ENCODE measurements around the gene CNPY1.

Gene CNPY1

DNA sequence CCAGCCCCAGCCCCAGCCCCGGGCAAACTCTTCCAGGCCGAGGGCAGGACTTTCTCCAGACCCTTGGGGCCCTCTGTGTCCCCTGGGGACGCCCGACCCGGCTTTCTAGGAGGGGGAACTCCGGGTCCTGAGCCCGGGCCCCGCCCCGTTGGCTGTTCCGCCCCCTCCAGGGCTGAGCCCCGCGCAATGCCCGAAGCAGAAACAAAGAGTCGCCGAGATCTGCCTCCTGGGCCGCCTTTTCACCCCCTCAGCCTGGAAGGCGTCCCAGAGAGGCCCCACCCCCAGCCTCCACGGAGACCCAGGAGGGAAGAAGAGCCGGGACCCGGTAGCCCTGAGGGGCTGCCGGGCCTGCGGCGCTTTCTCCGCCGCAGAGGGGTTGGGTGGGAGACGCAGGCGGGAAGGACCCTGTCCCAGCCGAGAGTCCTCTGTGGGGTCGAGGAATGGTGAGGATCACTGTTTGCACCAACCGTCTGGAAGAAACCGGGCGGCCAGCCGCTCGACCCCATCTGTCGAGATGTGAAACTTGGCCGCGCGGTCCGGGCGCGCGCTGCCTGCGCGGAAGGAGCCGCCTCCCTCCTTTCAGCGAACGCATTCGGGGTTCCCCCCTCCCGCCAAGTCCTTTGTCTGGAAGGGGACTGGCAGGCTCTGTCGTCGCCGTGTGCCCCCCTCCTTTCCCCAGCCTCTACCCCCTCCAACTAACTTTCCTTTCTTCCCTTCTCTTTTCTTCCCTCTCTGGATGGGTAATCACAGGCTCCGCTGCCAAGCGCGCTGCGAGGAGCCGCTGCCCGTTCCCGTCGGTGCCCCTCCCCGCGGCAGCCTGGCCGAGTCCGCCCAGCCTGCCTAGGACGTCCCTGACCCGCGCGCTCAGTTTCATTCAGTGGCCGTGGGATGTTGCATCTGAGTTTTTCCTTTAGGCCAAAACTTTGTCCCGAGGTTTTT, 78.2 kb downstream of the CNPY1 start:
- H3K9ac ChIP-seq (ENCODE audit: low read depth in 1 of 2, low read length in 2 of 2), result no peak overlapping the region
- no peaks in the 10 kb centered on the region for H3K4me1 ChIP-seq (ENCODE audit: control insufficient read depth in 2 of 2, insufficient read depth in 2 of 2, low read length in 2 of 2)
- peaks cover 75 to 80% of the 10 kb centered on the region in 2 donors for H3K27me3 ChIP-seq (ENCODE audit: control insufficient read depth in 2 of 2, insufficient read depth in 2 of 2, low read length in 2 of 2)
- H3K36me3 ChIP-seq (ENCODE audit: control insufficient read depth in 2 of 2, insufficient read depth in 2 of 2, low read length in 2 of 2), result no peaks in the 10 kb centered on the region
- no peak overlapping the region for H3K4me3 ChIP-seq (ENCODE audit: low read length in 2 of 2)
- H3K9me3 ChIP-seq (ENCODE audit: control insufficient read depth in 2 of 2, low read length in 2 of 2), result no peaks in the 10 kb centered on the region
- H3K27ac ChIP-seq (ENCODE audit: low read depth in 2 of 2, low read length in 2 of 2), result no peak overlapping the region

- H3K4me3 ChIP-seq (ENCODE audit: low read length in 2 of 2), result no peak overlapping the region
Observed at GRCh38 chr7:155466814-155467733, 79.3 kb downstream of the CNPY1 start.

GRCh38 chr7:155466142-155466813, 80.1 kb downstream of the CNPY1 start:
- Histone ChIP-seq H3K4me3 (ENCODE audit: low read length in 2 of 2) (no peak overlapping the region), H3K9ac (ENCODE audit: low read depth in 1 of 2, low read length in 2 of 2) (no peak overlapping the region), H3K27ac (ENCODE audit: low read depth in 2 of 2, low read length in 2 of 2) (no peak overlapping the region), H3K27me3 (ENCODE audit: control insufficient read depth in 2 of 2, insufficient read depth in 2 of 2, low read length in 2 of 2) (peaks cover 80 to 86% of the 10 kb centered on the region in 2 donors), H3K36me3 (ENCODE audit: control insufficient read depth in 2 of 2, insufficient read depth in 2 of 2, low read length in 2 of 2) (no peaks in the 10 kb centered on the region), H3K9me3 (ENCODE audit: control insufficient read depth in 2 of 2, low read length in 2 of 2) (no peaks in the 10 kb centered on the region), H3K4me1 (ENCODE audit: control insufficient read depth in 2 of 2, insufficient read depth in 2 of 2, low read length in 2 of 2) (no peaks in the 10 kb centered on the region)

More at GRCh38 chr7:155466814-155467733, 79.3 kb downstream of the CNPY1 start:
- H3K36me3 ChIP-seq (ENCODE audit: control insufficient read depth in 2 of 2, insufficient read depth in 2 of 2, low read length in 2 of 2), result no peaks in the 10 kb centered on the region
- peaks cover 79 to 81% of the 10 kb centered on the region in 2 donors for H3K27me3 ChIP-seq (ENCODE audit: control insufficient read depth in 2 of 2, insufficient read depth in 2 of 2, low read length in 2 of 2)
- H3K4me1 ChIP-seq (ENCODE audit: control insufficient read depth in 2 of 2, insufficient read depth in 2 of 2, low read length in 2 of 2), result no peaks in the 10 kb centered on the region
- H3K9me3 ChIP-seq (ENCODE audit: control insufficient read depth in 2 of 2, low read length in 2 of 2), result no peaks in the 10 kb centered on the region
- no peak overlapping the region for H3K9ac ChIP-seq (ENCODE audit: low read depth in 1 of 2, low read length in 2 of 2)
- H3K27ac ChIP-seq (ENCODE audit: low read depth in 2 of 2, low read length in 2 of 2), result no peak overlapping the region

DNA sequence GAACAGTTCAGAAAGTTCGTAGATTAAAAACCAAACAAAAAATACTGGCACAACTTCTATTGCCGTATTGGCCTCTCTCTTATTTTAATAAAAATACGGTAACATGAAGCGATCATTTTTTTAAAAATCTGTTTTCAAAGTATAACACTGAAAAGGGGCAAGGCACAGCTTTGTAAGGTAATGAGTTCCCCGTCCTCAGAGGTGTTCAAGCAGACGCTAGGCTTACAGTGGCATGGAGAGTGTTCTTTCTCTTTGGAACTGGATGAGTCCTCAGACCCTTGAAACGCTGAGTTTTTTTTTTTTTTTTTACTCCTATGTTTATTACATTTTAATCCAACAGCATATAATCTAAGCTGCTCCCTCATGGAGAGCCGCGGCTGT, 80.6 kb downstream of the CNPY1 start:
- H3K36me3 ChIP-seq (ENCODE audit: control insufficient read depth in 2 of 2, insufficient read depth in 2 of 2, low read length in 2 of 2), result no peaks in the 10 kb centered on the region
- no peak overlapping the region for H3K4me3 ChIP-seq (ENCODE audit: low read length in 2 of 2)
- no peak overlapping the region for H3K9ac ChIP-seq (ENCODE audit: low read depth in 1 of 2, low read length in 2 of 2)
- no peak overlapping the region for H3K27ac ChIP-seq (ENCODE audit: low read depth in 2 of 2, low read length in 2 of 2)
- no peaks in the 10 kb centered on the region for H3K9me3 ChIP-seq (ENCODE audit: control insufficient read depth in 2 of 2, low read length in 2 of 2)
- peaks cover 80 to 89% of the 10 kb centered on the region in 2 donors for H3K27me3 ChIP-seq (ENCODE audit: control insufficient read depth in 2 of 2, insufficient read depth in 2 of 2, low read length in 2 of 2)
- H3K4me1 ChIP-seq (ENCODE audit: control insufficient read depth in 2 of 2, insufficient read depth in 2 of 2, low read length in 2 of 2), result no peaks in the 10 kb centered on the region

- Histone ChIP-seq H3K4me3 (ENCODE audit: low read length in 2 of 2) (no peak overlapping the region), H3K4me1 (ENCODE audit: control insufficient read depth in 2 of 2, insufficient read depth in 2 of 2, low read length in 2 of 2) (no peaks in the 10 kb centered on the region), H3K9ac (ENCODE audit: low read depth in 1 of 2, low read length in 2 of 2) (no peak overlapping the region), H3K36me3 (ENCODE audit: control insufficient read depth in 2 of 2, insufficient read depth in 2 of 2, low read length in 2 of 2) (no peaks in the 10 kb centered on the region), H3K9me3 (ENCODE audit: control insufficient read depth in 2 of 2, low read length in 2 of 2) (no peaks in the 10 kb centered on the region), H3K27ac (ENCODE audit: low read depth in 2 of 2, low read length in 2 of 2) (no peak overlapping the region), H3K27me3 (ENCODE audit: control insufficient read depth in 2 of 2, insufficient read depth in 2 of 2, low read length in 2 of 2) (peaks cover 81 to 90% of the 10 kb centered on the region in 2 donors)
Observed at GRCh38 chr7:155464948-155465739, 81.2 kb downstream of the CNPY1 start.

GRCh38 chr7:155464183-155464582, 82.2 kb downstream of the CNPY1 start:
- H3K4me3 ChIP-seq (ENCODE audit: low read length in 2 of 2), result no peak overlapping the region
- H3K9me3 ChIP-seq (ENCODE audit: control insufficient read depth in 2 of 2, low read length in 2 of 2), result no peaks in the 10 kb centered on the region
- no peaks in the 10 kb centered on the region for H3K36me3 ChIP-seq (ENCODE audit: control insufficient read depth in 2 of 2, insufficient read depth in 2 of 2, low read length in 2 of 2)
- peaks cover 0 to 3% of the 10 kb centered on the region in 2 donors for H3K4me1 ChIP-seq (ENCODE audit: control insufficient read depth in 2 of 2, insufficient read depth in 2 of 2, low read length in 2 of 2)
- H3K27ac ChIP-seq (ENCODE audit: low read depth in 2 of 2, low read length in 2 of 2), result no peak overlapping the region
- peaks cover 81 to 90% of the 10 kb centered on the region in 2 donors for H3K27me3 ChIP-seq (ENCODE audit: control insufficient read depth in 2 of 2, insufficient read depth in 2 of 2, low read length in 2 of 2)
- H3K9ac ChIP-seq (ENCODE audit: low read depth in 1 of 2, low read length in 2 of 2), result no peak overlapping the region

DNA sequence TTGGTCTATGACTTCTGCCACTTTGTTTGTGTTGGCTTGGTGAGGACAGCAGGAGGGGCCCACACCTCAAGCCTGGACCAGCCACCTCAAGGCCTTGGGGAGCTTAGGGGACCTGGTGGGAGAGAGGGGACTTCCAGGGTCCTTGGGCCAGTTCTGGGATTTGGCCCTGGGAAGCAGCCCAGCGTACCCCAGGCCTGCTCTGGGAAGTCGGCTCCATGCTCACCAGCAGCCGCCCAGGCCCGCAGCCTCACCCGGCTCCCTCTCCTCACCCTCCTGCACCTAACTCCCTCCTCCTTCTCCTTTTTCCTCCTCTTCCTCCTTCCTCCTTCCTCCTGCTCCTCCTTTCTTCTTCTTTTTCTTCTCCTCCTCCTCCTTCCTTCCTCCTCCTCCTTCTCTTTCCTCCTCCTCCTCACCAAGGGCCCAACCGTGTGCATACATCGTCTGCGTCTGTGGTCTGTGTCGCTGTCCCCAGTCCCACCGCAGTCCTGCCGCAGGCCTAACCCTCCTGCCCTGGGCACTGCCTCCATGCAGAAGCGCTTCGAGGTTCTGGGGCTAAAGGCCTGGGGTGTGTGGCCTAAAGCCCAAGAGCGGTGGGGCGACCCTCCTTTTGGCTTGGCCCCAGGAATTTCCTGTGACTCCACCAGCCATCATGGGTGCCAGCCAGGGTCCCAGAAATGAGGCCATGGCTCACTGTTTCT, 83.1 kb downstream of the CNPY1 start:
- H3K27ac ChIP-seq (ENCODE audit: low read depth in 2 of 2, low read length in 2 of 2), result no peak overlapping the region
- no peak overlapping the region for H3K9ac ChIP-seq (ENCODE audit: low read depth in 1 of 2, low read length in 2 of 2)
- H3K4me1 ChIP-seq (ENCODE audit: control insufficient read depth in 2 of 2, insufficient read depth in 2 of 2, low read length in 2 of 2), result peaks cover 2 to 7% of the 10 kb centered on the region in 2 donors
- H3K27me3 ChIP-seq (ENCODE audit: control insufficient read depth in 2 of 2, insufficient read depth in 2 of 2, low read length in 2 of 2), result peaks cover 75 to 90% of the 10 kb centered on the region in 2 donors
- H3K4me3 ChIP-seq (ENCODE audit: low read length in 2 of 2), result no peak overlapping the region
- no peaks in the 10 kb centered on the region for H3K36me3 ChIP-seq (ENCODE audit: control insufficient read depth in 2 of 2, insufficient read depth in 2 of 2, low read length in 2 of 2)
- no peaks in the 10 kb centered on the region for H3K9me3 ChIP-seq (ENCODE audit: control insufficient read depth in 2 of 2, low read length in 2 of 2)

GRCh38 chr7:155462163-155462735, 84.1 kb downstream of the CNPY1 start:
- Histone ChIP-seq H3K36me3 (ENCODE audit: control insufficient read depth in 2 of 2, insufficient read depth in 2 of 2, low read length in 2 of 2) (no peaks in the 10 kb centered on the region), H3K9ac (ENCODE audit: low read depth in 1 of 2, low read length in 2 of 2) (no peak overlapping the region), H3K27ac (ENCODE audit: low read depth in 2 of 2, low read length in 2 of 2) (no peak overlapping the region), H3K4me1 (ENCODE audit: control insufficient read depth in 2 of 2, insufficient read depth in 2 of 2, low read length in 2 of 2) (peaks cover 6 to 7% of the 10 kb centered on the region in 2 donors), H3K27me3 (ENCODE audit: control insufficient read depth in 2 of 2, insufficient read depth in 2 of 2, low read length in 2 of 2) (peaks cover 70 to 81% of the 10 kb centered on the region in 2 donors), H3K4me3 (ENCODE audit: low read length in 2 of 2) (no peak overlapping the region), H3K9me3 (ENCODE audit: control insufficient read depth in 2 of 2, low read length in 2 of 2) (no peaks in the 10 kb centered on the region)

All from mucosa of rectum (tissue), 2 donors.